ENCODE results near the gene KRTAP5-1.
"Not testable (repeated sequence)": the region's sequence is repeated elsewhere in the genome, so short reads cannot be mapped to it uniquely, and the experiment has no call there.

Gene KRTAP5-1

DNA sequence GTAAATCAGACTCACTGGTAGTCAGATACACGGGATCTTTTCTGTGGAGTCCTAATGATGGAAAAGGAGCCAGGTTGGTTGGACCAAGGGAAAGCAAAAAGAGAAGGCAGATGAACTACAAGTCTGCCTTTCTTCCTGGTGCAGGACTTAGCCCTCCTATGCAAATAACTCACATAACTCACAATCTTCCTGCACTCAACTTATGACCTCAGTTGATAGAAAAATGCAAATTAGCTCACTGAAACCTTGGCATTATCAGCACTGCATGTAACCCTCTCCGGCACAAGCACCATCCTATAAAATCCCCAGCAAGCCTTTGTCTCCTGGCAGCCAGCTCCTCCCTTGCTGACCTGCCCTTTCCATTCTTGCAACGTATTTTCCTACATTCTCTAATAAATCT lies 16.6 kb upstream of the KRTAP5-1 start:
- DNase-seq, ATAC-seq: not testable (repeated sequence)

GRCh38 chr11:1600626-1601025 lies 15.5 kb upstream of the KRTAP5-1 start:
- DNase-seq (no peak), ATAC-seq (no peak)

- no peak for ATAC-seq
Measured at GRCh38 chr11:1598816-1599215, 13.7 kb upstream of the KRTAP5-1 start.

GRCh38 chr11:1598406-1598805 lies 13.3 kb upstream of the KRTAP5-1 start:
- DNase-seq, ATAC-seq: not testable (repeated sequence)

More at GRCh38 chr11:1598816-1599215, 13.7 kb upstream of the KRTAP5-1 start:
- no peak for DNase-seq

GRCh38 chr11:1597994-1598380 lies 12.9 kb upstream of the KRTAP5-1 start, which contains the start of gene KRTAP5-2:
TSS of gene KRTAP5-2 (minus strand) at chr11:1598294. CDS start at chr11:1598250, 44 bp downstream.
- no peak for ATAC-seq
- no peak for DNase-seq

GRCh38 chr11:1597331-1597993 lies 12.4 kb upstream of the KRTAP5-1 start:
- ATAC-seq (no peak), DNase-seq (no peak)

GRCh38 chr11:1596576-1597121 lies 11.6 kb upstream of the KRTAP5-1 start:
- ATAC-seq: not testable (repeated sequence)

DNA sequence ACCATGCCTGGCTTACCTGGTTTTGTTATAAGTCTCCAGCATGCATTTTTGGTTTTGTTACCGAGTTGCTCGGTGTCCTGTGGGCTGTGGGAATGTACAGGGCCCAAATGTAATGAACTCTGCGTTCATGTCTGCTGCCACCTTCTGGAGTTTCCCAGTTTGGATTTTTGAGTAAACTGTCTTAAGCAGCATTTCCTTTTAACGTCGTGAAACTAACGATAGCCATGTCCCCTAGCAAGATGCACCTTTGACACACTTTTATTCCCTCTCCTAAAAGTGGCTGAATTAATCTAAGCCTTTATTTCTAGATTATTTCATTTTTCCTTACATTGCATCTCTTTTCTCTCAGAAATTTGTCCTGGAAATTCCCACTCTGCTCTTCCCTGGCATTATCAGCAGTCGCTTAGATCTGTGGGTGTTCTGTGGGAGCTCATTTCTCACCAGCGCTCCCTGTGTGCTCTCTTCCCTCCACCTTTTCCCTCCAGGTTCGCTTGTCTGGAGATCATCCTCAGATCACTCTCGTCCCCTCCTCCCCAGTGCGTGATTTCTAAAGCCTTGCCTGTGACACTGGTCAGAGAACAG lies 11.0 kb upstream of the KRTAP5-1 start:
- ATAC-seq, DNase-seq: not testable (repeated sequence)

More at GRCh38 chr11:1596576-1597121, 11.6 kb upstream of the KRTAP5-1 start:
- DNase-seq: not testable (repeated sequence)

DNA sequence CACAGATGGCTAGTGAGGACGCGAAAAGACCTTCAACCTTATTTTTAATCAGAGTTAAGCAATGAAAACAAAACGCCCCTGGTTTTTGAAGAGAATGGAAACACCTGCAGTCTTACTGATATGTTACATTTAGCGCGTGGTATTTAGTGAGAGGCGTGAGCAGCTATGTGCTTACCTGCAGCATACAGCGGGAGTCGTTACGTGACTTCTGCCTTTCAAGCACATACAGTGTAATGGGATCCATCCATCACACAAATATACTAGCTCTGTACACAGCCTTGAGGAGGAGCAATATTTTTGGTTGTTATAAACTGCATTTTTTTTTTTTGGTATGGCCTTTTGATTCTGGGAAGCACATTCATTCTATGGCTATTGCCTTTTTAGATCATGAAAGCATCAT lies 7.5 kb upstream of the KRTAP5-1 start:
- ATAC-seq: no peak
- no peak for DNase-seq

GRCh38 chr11:1589996-1590395 lies 4.9 kb upstream of the KRTAP5-1 start:
- DNase-seq: no peak
- no peak for ATAC-seq

DNA sequence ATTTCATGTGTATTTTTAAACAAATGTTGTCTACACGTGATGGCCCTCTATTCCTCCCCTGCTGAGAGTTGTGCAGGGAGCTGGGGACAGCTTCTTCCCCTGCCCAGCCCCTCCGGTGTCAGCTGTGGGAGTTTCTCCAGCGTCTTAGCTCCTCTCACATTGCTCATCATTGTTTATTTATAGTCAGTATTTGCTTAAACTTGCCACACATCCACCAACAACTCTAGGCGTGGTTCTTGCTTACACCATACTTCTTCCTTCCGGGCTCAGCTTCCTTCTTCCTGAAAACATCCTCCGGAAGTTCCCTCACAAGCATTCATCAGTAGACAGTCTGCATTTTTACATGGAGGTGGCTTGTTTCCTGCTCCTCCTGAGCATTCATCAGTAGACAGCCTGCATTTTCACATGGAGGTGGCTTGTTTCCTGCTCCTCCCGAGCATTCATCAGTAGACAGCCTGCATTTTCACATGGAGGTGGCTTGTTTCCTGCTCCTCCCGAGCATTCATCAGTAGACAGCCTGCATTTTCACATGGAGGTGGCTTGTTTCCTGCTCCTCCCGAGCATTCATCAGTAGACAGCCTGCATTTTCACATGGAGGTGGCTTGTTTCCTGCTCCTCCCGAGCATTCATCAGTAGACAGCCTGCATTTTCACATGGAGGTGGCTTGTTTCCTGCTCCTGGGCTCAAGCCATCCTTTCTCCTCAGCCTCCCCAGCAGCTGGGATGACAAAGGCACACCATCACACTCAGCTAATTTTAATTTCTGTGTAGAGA lies 4.3 kb upstream of the KRTAP5-1 start:
- ATAC-seq, DNase-seq: not testable (repeated sequence)

- DNase-seq (no peak), ATAC-seq (no peak)
Measured at GRCh38 chr11:1586699-1587098, 1.6 kb upstream of the KRTAP5-1 start.

DNA sequence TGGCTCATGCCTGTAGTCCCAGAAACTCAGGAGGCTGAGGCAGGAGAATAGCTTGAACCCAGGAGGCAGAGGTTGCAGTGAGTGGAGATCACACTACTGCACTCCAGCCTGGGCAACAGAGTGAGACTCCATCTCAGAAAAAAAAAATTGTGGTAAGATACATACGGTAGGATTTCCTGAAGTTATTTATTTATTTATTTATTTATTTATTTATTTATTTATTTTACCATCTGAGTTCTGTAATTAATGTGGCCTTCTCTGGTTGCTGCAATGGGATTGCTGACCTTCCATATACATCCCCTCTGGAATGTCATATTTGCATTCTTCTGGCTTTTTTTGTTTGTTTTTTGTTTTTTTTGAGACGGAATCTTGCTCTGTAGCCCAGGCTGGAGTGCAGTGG lies 2.2 kb downstream of the KRTAP5-1 start:
- not testable (repeated sequence) for ATAC-seq, DNase-seq

- no peak for ATAC-seq
- no peak for DNase-seq
Measured at GRCh38 chr11:1581976-1582375, 3.1 kb downstream of the KRTAP5-1 start.

DNA sequence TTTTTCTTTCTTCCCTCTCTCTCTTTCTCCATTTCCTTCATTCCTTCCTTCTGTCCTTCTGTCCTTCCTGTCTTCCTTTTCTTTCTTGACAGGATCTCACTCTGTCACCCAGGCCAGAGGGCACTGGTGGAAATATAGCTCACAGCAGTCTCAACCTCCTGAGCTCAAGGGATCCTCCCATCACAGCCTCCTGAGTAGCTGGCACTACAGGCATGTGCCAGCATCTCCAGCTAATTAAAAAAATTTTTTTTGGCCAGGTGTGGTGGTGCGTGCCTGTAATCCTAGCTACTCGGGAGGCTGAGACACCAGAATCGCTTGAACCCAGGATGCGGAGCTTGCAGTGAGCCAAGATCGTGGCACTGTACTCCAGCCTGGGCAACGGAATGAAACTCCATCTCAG lies 8.3 kb downstream of the KRTAP5-1 start:
- DNase-seq: no peak
- ATAC-seq: no peak

GRCh38 chr11:1575756-1576155 lies 9.3 kb downstream of the KRTAP5-1 start:
- not testable (repeated sequence) for DNase-seq, ATAC-seq

DNA sequence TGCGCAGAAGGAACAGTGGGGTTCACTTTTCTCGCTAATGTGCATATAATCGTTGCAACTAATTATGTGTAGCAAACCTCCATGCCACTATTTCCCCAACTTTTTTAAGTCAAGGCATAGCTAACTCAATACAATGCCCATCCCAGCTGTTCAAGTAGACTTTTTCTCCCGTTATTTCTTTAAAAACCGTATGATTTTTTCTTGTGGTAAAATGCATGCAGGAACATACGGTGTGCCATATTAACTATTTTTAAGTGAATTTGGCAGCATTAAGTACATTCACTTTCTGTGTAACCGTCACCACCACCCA lies 10.2 kb downstream of the KRTAP5-1 start:
- DNase-seq (no peak), ATAC-seq (no peak)

DNA sequence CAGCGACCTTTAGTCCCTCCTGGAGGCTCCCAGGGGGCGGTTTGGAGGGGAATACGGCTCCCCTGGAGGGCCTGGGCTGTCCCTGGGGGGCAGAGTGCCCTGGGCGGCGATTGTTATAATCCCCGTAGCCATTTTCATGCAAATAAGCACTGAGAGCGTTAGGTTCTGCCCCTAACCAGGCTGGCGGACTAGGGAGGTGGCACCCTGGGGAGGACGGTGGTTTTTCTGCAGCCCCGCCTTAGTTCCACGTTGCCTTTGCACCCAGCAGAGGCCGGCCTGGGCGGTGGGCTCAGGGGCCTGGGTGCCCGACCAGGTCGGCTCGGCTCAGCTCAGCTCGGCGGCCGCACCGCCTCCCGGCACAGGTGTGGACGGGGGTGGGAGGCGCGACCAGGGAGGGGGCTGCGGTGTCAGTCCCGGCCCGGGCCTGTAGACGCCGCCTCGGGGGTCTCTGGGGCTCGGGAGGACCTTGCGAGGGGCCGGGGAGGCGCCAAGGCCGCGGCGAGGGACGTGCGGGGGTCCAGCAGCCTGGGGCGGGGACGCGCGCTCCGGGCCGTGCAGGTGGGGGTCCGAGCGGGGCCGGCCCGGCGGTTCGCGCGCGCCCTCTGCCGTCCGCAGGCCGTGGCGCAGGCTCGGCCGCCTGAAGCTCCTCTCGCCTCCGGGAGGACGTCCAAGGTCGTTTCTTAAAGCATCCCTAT lies 10.7 kb downstream of the KRTAP5-1 start:
- DNase-seq: peak; percentile 70
- ATAC-seq: peak; percentile 63

- DNase-seq: no peak
- ATAC-seq: no peak
Measured at GRCh38 chr11:1573903-1574237, 11.2 kb downstream of the KRTAP5-1 start.

DNA sequence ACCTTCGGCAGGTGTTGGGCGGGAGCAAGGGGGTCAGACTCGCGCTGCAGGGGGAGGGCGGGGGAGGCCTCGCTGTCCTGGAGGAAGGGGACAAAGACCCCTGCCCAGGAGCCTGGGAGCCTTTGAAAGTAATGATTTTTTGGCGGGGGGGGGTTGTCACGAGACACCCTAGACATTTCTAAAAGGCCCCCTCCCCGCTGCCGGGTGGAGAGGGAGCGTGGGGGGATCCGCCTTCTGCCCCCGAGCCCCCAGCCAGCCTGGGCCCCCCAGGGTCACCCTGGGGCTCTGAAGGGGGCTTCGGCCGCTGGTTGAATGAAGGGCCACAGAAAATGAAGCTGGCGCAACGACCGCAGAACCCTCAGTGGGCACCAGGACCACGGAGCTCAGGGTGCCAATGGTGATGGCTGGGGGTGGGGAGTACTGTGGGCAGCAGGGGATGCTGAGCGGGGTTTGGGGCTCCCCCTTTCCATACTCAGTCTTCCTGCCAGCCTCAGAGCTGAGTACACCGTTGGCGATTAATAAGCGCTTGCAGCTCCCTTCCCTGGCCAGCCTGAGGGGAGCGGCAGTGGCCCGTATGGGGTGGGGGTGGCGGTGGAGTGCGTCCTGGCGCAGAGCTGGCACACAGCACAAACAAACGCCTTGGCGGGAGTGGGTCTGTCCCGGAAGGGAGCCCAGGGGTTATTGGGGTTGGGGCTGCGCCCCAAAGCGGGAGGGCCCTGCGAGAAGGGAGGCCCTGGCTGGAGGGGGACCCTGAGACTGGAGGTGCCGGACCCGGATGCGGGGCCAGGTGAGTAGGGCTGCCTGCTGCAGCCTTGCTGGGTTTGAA lies 11.8 kb downstream of the KRTAP5-1 start:
- peak; percentile 37 for DNase-seq
- ATAC-seq: no peak

Measured in stimulated activated naive CD8-positive, alpha-beta T cell treated with anti-CD3 and anti-CD28 coated beads, Interleukin-15, Interleukin-2, amounts not matched to agents 100 U/mL and 50 U/mL, for 24 hours (primary cell).